Fibroblast of lung (primary cell): ENCODE measurements around the gene DNAJB2. TPM values are rescaled to one million over a fixed set of nuclear protein-coding genes. Genes with fewer than 3 reads are reported as not detected.

Experiments used
- DNase-seq, 2 donors: peaks; one replicate each; pipeline versions ENCODE4 v3.0.0 to v3.0.0-alpha.2; 2010; ENCODE audit warnings: low read depth in 2 of 2
- H2AFZ ChIP-seq: 2 replicates; pipeline ENCODE4 v1.5.1; 2012; ENCODE audit warnings: low read length, control low read depth, inconsistent platforms
- H3K27ac ChIP-seq: 2 replicates; pipeline ENCODE4 v1.5.1; 2011; ENCODE audit warnings: low read length, control low read depth; ENCODE audit not compliant: insufficient read depth
- H3K27me3 ChIP-seq: 2 replicates; pipeline ENCODE4 v1.5.1; 2011; ENCODE audit warnings: mild to moderate bottlenecking, low read length; ENCODE audit not compliant: control insufficient read depth, insufficient read depth
- H3K36me3 ChIP-seq: 2 replicates; pipeline ENCODE4 v1.5.1; 2011; ENCODE audit warnings: low read length; ENCODE audit not compliant: control insufficient read depth, insufficient read depth
- H3K4me1 ChIP-seq: 2 replicates; pipeline ENCODE4 v1.5.1; 2011; ENCODE audit warnings: low read length; ENCODE audit not compliant: control insufficient read depth, insufficient read depth; ENCODE audit errors: extremely low read depth
- H3K4me2 ChIP-seq: 2 replicates; pipeline ENCODE4 v1.5.1; 2011; ENCODE audit warnings: low read length, control low read depth; ENCODE audit not compliant: insufficient read depth; ENCODE audit errors: extremely low read depth
- H3K4me3 ChIP-seq, 4 experiments: fragments of 200-600 bp in 1 of 4; sonication (generic) in 1 of 4; replicated peaks in 1 of 4; 2 replicates each; pipeline ENCODE4 v1.5.1; 2011 to 2016; ENCODE audit warnings: low read length in 4 of 4, low read depth in 3 of 4, mild to moderate bottlenecking in 3 of 4, control low read depth in 2 of 4, inconsistent platforms in 1 of 4, mixed read lengths in 1 of 4; ENCODE audit not compliant: insufficient read depth in 1 of 4; ENCODE audit errors: control extremely low read depth in 1 of 4
- H3K79me2 ChIP-seq: 2 replicates; pipeline ENCODE4 v1.5.1; 2012; ENCODE audit warnings: mild to moderate bottlenecking, low read length, inconsistent platforms; ENCODE audit not compliant: control insufficient read depth, insufficient read depth
- H3K9ac ChIP-seq: 2 replicates; pipeline ENCODE4 v1.5.1; 2011; ENCODE audit warnings: mild to moderate bottlenecking, low read length, control low read depth; ENCODE audit not compliant: insufficient read depth
- H3K9me3 ChIP-seq: 2 replicates; pipeline ENCODE4 v1.5.1; 2012; ENCODE audit warnings: low read depth, low read length; ENCODE audit not compliant: control insufficient read depth, insufficient read depth
- H4K20me1 ChIP-seq: 2 replicates; pipeline ENCODE4 v1.5.1; 2011; ENCODE audit warnings: low read length; ENCODE audit not compliant: control insufficient read depth, insufficient read depth; ENCODE audit errors: extremely low read depth
- CTCF ChIP-seq, 2 donors: IDR thresholded peaks in 1 of 2; conservative IDR thresholded peaks in 1 of 2; 1 replicate in 1 of 2; 2 replicates in 1 of 2; pipeline ENCODE4 v1.5.1; 2011 to 2012; ENCODE audit warnings: low read length in 2 of 2, control low read depth in 1 of 2, inconsistent platforms in 1 of 2, low read depth in 1 of 2, mild to moderate bottlenecking in 1 of 2
- EZH2 ChIP-seq: IDR thresholded peaks from 2 replicates; pipeline ENCODE4 v1.5.1; 2012; ENCODE audit warnings: low read length, control low read depth, mild to moderate bottlenecking; ENCODE audit errors: missing control alignments
- polyA plus RNA-seq, 2 donors: library from polyadenylated mRNA; depleted of rRNA in 1 of 2; stranded (reverse) in 1 of 2; unstranded in 1 of 2; fragments of >200 nt; gene quantifications; 2 replicates each; pipeline ENCODE4 v1.2.1, GENCODE V29; 2011 to 2012; ENCODE audit warnings: missing spikeins in 1 of 2
- total RNA-seq: library from RNA; depleted of rRNA; stranded (reverse); fragments of >200 nt; gene quantifications from 2 replicates; pipeline ENCODE4 v1.2.1, GENCODE V29; 2014

Gene DNAJB2
- total and polyA plus RNA-seq, 2 donors (not counting 1 experiment from before 2014, with no cell fraction given): 29.8 to 81.3 TPM

- Histone ChIP-seq H3K4me2 (peak overlapping the region; percentile 92), H3K36me3 (peaks cover 18% of the 10 kb centered on the region), H3K27ac (peak overlapping the region; percentile 99), H3K4me1 (peaks cover 18% of the 10 kb centered on the region), H3K9ac (peak overlapping the region; percentile 98), H3K9me3 (no peaks in the 10 kb centered on the region), H3K4me3 (peak overlapping the region; percentile 87 to 95 (median 94)), H4K20me1 (no peaks in the 10 kb centered on the region), H3K27me3 (no peaks in the 10 kb centered on the region), H3K79me2 (peaks cover 15% of the 10 kb centered on the region), H2AFZ (no peak overlapping the region)
- no peak for DNase-seq
- TF ChIP-seq EZH2: no peak
- TF ChIP-seq CTCF (conservative IDR thresholded peaks at IDR 0.05 in 1 of 2, IDR thresholded peaks at IDR 0.05 in 1 of 2; ENCODE audit: low read depth in 1 of 2, low read length in 2 of 2): no peak
Observed at GRCh38 chr2:219245899-219246230, 33.3 kb upstream of the DNAJB2 start.

GRCh38 chr2:219246559-219246958 lies 32.6 kb upstream of the DNAJB2 start:
- Histone ChIP-seq H3K79me2 (peaks cover 15% of the 10 kb centered on the region), H3K9me3 (no peaks in the 10 kb centered on the region), H3K36me3 (peaks cover 18% of the 10 kb centered on the region), H2AFZ (no peak overlapping the region), H3K4me2 (no peak overlapping the region), H4K20me1 (no peaks in the 10 kb centered on the region), H3K27me3 (no peaks in the 10 kb centered on the region), H3K27ac (no peak overlapping the region), H3K4me1 (peaks cover 18% of the 10 kb centered on the region), H3K9ac (no peak overlapping the region), H3K4me3 (peak overlapping the region in 2 of 4 experiments; percentile 87 to 95)
- no peak for TF ChIP-seq EZH2
- no peak for TF ChIP-seq CTCF (conservative IDR thresholded peaks at IDR 0.05 in 1 of 2, IDR thresholded peaks at IDR 0.05 in 1 of 2; ENCODE audit: low read depth in 1 of 2, low read length in 2 of 2)
- DNase-seq: no peak

- H3K4me2 ChIP-seq: no peak overlapping the region
- no peak overlapping the region for H3K9ac ChIP-seq
- H3K27ac ChIP-seq: peak overlapping the region; percentile 4
- H2AFZ ChIP-seq: no peak overlapping the region
- peaks cover 15% of the 10 kb centered on the region for H3K79me2 ChIP-seq
- no peaks in the 10 kb centered on the region for H3K9me3 ChIP-seq
- peaks cover 2% of the 10 kb centered on the region for H3K27me3 ChIP-seq
- no peaks in the 10 kb centered on the region for H4K20me1 ChIP-seq
- peaks cover 18% of the 10 kb centered on the region for H3K4me1 ChIP-seq
- H3K36me3 ChIP-seq: peaks cover 18% of the 10 kb centered on the region
- H3K4me3 ChIP-seq: no peak overlapping the region
- TF ChIP-seq CTCF (conservative IDR thresholded peaks at IDR 0.05 in 1 of 2, IDR thresholded peaks at IDR 0.05 in 1 of 2; ENCODE audit: low read depth in 1 of 2, low read length in 2 of 2): no peak
- TF ChIP-seq EZH2: no peak
- DNase-seq: no peak
Observed at GRCh38 chr2:219247678-219248642, 31.2 kb upstream of the DNAJB2 start.
